Mucosa of descending colon (tissue), 3 donors: ENCODE measurements around the gene PBX2. TPM values are rescaled to one million over a fixed set of nuclear protein-coding genes. Genes with fewer than 3 reads are reported as not detected.
A peak's percentile ranks its signal among the peaks of the same experiment; 100 is the strongest.

Source experiments
- ATAC-seq: fragments of 200-7000 bp; cut with Tn5 transposase; one replicate; pipeline ENCODE4 v1.9.1; 2020; ENCODE audit warnings: mild to moderate bottlenecking, moderate library complexity
- DNase-seq, 3 donors: peaks; one replicate each; pipeline ENCODE4 v3.0.0-alpha.2; 2020
- H3K36me3 ChIP-seq: fragments of 200-600 bp; one replicate; pipeline ENCODE4 v1.8.0; 2021; ENCODE audit warnings: low read depth, mild to moderate bottlenecking
- H3K4me1 ChIP-seq: fragments of 200-600 bp; one replicate; pipeline ENCODE4 v1.8.0; 2021; ENCODE audit warnings: low read depth, mild to moderate bottlenecking
- H3K4me3 ChIP-seq: fragments of 200-600 bp; one replicate; pipeline ENCODE4 v1.8.0; 2021; ENCODE audit warnings: mild to moderate bottlenecking
- H3K9me3 ChIP-seq: fragments of 200-600 bp; one replicate; pipeline ENCODE4 v1.8.0; 2021; ENCODE audit warnings: mild to moderate bottlenecking
- intact Hi-C, 2 donors: fragments of 100-400 bp; cut with DNase I in 1 of 2; cut with micrococcal nuclease in 1 of 2; formaldehyde crosslinking; loops; one replicate each; pipeline versions ENCODE4 v1.11.0 to v1.11.1; 2022; cut with DNase I, micrococcal nuclease
- total RNA-seq, 3 donors: library from RNA; stranded (reverse); fragmentation: NEBNext Ultra II Directional in 2 of 3; extraction: Animal tissue kit (Norgen Biotek cat#: 25700) in 2 of 3; gene quantifications; one replicate each; pipeline versions ENCODE4 v1.2.1 to v1.2.4, GENCODE V29; 2021 to 2023
- TF ChIP-seq, protein P1 (sequence below): fragments of 200-600 bp; IDR thresholded peaks from one replicate; pipeline ENCODE4 v1.8.0; 2022; ENCODE audit warnings: antibody characterized with exemption, mild to moderate bottlenecking
- donor health status: DM: no; HTN: no; CAD: no; lungs with moderate emphysema.
- donor health status: DM: no; HTN: no; CAD: no.
- donor health status: DM: no; HTN: yes; CAD: no.

The PBX2 gene
- total RNA-seq, 3 donors from 2014 or later = 49.4 to 97.7 (median 53.9) TPM

DNA sequence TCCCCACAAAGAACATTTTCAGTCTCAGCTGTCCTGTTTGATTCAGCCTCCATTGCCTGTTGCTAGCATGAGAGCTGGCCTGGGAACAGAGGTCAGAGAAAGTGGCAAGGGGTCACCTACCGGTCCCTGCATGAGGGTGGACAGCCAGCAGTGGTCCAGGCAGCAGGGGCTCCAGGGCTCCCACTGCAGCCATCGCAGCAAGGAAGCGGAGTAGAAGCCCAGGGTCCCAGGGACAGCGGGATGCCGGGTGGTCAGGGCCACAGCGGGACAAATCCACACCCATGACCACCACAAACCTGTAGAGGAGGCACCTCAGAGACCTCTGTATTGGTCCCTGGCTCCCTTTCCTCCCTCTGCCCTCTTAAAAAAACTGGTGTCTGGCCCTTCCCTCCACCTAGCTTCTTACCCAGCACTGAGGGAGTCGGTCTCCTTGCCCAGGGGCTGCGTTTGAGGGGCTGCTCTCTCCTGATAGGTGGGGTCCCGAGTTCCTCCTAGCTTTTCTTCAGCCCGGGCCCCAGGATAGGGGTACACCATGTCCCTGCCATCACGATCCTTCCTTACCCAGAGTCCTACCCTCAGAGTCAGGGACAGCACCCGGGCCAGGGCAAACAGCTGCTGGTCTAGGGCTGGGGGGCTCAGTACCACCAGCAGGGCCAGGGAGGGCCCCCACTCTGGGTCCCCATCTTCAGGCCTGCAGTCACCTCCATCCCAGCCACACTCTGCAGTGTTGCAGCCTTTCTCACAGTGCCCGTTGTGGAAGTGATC is 10.9 kb upstream of the PBX2 start:
- Histone ChIP-seq H3K4me3 (no peak overlapping the region), H3K36me3 (no peaks in the 10 kb centered on the region), H3K9me3 (no peaks in the 10 kb centered on the region), H3K4me1 (peaks cover 3% of the 10 kb centered on the region)
- TF ChIP-seq, protein P1, sequence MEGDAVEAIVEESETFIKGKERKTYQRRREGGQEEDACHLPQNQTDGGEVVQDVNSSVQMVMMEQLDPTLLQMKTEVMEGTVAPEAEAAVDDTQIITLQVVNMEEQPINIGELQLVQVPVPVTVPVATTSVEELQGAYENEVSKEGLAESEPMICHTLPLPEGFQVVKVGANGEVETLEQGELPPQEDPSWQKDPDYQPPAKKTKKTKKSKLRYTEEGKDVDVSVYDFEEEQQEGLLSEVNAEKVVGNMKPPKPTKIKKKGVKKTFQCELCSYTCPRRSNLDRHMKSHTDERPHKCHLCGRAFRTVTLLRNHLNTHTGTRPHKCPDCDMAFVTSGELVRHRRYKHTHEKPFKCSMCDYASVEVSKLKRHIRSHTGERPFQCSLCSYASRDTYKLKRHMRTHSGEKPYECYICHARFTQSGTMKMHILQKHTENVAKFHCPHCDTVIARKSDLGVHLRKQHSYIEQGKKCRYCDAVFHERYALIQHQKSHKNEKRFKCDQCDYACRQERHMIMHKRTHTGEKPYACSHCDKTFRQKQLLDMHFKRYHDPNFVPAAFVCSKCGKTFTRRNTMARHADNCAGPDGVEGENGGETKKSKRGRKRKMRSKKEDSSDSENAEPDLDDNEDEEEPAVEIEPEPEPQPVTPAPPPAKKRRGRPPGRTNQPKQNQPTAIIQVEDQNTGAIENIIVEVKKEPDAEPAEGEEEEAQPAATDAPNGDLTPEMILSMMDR = no peak
- intact Hi-C loops = no loop called here
- DNase-seq = no peak
- no peak for ATAC-seq

DNA sequence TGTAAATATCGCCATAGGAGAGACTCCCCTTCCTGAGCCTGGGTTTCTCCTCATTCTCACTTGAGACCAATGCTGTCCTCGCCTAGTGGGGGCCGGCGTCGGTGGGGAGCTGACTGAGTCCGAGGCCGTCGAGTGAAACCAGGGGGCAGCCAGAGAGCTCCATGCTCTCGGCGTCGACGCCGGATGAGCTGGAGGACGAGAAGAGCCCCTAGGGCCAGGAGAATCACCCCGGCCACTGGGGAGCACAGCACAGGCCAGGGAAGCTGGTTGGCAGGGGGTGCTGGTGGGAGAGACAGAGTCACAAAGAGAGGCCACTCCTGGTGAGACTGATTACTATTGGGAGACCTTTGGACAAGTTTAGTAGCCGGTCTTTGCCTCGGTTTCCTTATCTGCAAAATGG is 8.9 kb upstream of the PBX2 start:
- Histone ChIP-seq H3K4me3 (no peak overlapping the region), H3K36me3 (peaks cover 5% of the 10 kb centered on the region), H3K9me3 (no peaks in the 10 kb centered on the region), H3K4me1 (peaks cover 12% of the 10 kb centered on the region)
- TF ChIP-seq, protein P1 = no peak
- intact Hi-C loops = no loop called here
- no peak for DNase-seq
- no peak for ATAC-seq

DNA sequence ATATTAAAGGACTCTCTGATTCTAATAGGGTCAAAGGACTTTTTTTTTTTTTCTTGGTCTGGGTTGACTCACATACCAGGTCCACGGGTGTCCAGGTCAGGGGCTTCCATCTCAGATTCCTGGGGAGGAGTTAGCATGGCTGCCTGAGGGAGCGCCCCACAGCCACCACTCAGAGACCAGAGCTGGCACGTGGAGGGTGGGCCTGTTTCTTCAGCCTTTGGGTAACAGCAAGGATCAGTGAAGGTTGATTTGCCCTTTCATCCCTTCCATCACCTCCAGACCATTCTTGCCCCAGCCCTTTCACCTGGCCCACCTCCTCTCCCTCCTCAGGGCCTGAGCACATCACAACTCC is 8.3 kb upstream of the PBX2 start:
- Histone ChIP-seq H3K4me3 (no peak overlapping the region), H3K9me3 (no peaks in the 10 kb centered on the region), H3K4me1 (peaks cover 12% of the 10 kb centered on the region), H3K36me3 (peaks cover 5% of the 10 kb centered on the region)
- TF ChIP-seq, protein P1 = no peak
- DNase-seq (no peak), ATAC-seq (no peak)
- intact Hi-C loops = no loop called here

DNA sequence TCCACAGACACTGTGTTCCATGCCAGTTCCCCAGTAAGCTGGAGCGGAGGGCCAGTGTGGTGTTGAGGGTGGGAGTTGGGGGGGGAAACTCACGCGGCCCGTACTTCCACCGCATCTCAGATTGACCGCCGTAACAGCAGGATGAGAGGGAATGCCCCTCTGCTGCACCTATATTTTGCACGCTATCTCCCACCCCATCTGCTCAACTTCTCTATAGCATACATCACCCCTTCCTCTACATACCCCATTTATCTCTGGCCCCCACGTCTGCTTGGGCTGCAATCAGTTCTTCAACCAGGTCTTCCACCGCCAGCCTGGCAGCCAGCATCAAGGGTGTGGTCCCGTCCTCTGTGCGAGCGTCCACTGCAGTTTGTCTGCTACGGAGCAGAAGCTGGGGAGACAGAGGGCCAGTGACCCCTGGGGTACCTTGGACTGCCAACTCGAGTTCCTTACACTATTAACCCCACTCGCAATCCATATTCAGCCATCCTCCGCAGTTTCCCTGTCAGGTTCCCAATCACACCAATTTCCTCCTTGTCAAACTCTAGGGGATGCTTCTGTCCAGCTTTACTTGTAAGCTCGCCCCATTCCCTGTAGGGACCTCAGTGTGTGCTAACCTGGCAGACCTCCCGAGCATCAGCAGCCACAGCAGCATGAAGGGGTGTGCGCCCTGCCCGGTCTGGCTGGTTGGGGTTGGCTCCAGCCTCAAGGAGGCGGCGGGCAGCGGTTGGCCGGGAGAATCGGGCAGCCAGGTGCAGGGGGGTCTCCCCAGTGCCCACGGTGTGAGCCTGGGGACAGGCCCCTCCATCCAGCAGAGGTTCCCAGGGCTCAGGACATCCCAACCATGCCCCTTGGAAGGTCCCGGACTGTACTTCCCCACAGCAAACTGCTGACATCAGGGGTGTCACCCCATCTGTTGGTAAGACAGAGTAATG is 6.9 kb upstream of the PBX2 start:
- Histone ChIP-seq H3K4me1 (peaks cover 12% of the 10 kb centered on the region), H3K36me3 (peaks cover 5% of the 10 kb centered on the region), H3K9me3 (no peaks in the 10 kb centered on the region), H3K4me3 (peak overlapping the region; percentile 29)
- intact Hi-C loops = no loop called here
- ATAC-seq = no peak
- TF ChIP-seq, protein P1 = no peak
- peak; percentile 45 to 70 (median 67) for DNase-seq

DNA sequence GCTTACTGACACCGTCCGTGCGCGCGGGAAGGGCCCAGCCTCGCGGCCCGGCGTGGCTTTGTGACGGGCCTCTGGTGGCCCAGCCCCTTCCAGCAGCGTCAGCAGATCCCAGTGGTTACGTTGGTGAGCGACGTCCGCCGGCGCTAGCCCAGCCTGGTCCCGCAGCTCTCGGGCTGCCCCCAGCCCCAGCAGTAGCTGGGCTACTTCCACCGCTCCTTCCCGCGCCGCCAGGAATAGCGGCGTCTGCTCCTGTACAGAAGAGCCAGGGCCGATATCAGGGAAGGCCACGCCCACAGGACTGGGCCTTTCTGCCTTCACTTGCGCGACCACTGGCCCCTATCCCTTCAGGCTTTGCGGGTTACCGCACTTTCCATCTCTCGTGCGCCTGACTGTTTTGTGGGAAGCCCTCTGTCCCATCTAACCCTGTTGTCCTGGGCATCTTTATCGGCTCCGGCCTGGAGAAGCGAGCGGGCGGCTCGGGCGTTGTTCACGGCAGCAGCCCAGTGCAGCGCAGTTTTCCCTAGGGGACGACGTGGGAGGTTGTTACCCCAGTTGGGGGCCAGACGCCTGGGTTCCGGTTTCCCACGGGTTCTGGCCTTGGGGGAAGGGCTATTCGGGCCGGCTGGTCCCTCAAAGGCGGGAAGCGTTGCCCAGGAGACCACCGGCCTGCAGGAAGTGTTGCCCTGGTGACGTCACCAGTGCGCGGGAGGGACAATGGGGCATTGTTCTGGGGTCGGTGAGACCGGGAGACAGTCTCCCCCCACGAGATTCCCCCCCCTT is 6.1 kb upstream of the PBX2 start:
- peak overlapping the region; percentile 29 for H3K4me3 ChIP-seq
- H3K9me3 ChIP-seq = no peaks in the 10 kb centered on the region
- peaks cover 5% of the 10 kb centered on the region for H3K36me3 ChIP-seq
- intact Hi-C loops = no loop called here
- H3K4me1 ChIP-seq = peaks cover 15% of the 10 kb centered on the region
- ATAC-seq (peak; percentile 40), DNase-seq (peak; percentile 89 to 95 (median 91))
- TF ChIP-seq, protein P1 = no peak
